H54 (cell line): ENCODE results near the gene UST.
"Not testable (repeated sequence)": the region's sequence is repeated elsewhere in the genome, so short reads cannot be mapped to it uniquely, and the experiment has no call there.

Source experiments
- DNase-seq: peaks from one replicate; pipeline ENCODE4 v3.0.0; 2011; ENCODE audit warnings: low spot score, mixed read lengths; ENCODE audit not compliant: insufficient read length
- FAIRE-seq: peaks from 3 replicates; lab custom pipeline; 2011; peaks lifted over from hg19 to GRCh38; lab: Jason Lieb, UNC
- POLR2A ChIP-seq: IDR thresholded peaks from 2 replicates; pipeline ENCODE4 v1.6.1; 2011; ENCODE audit warnings: low read depth, mild to moderate bottlenecking, low read length

UST gene

GRCh38 chr6:148765898-148766808 lies 19.3 kb downstream of the UST start:
- FAIRE-seq (no peak), DNase-seq (no peak)
- no peak for TF ChIP-seq POLR2A

- no peak for DNase-seq
- no peak for FAIRE-seq
- no peak for TF ChIP-seq POLR2A
These were observed 21.9 kb downstream of the UST start for GRCh38 chr6:148768646-148769270.

- FAIRE-seq (no peak), DNase-seq (no peak)
- no peak for TF ChIP-seq POLR2A
These were observed 22.6 kb downstream of the UST start for GRCh38 chr6:148769304-148769968.

- no peak for FAIRE-seq
- no peak for TF ChIP-seq POLR2A
- DNase-seq, result no peak
These were observed 23.8 kb downstream of the UST start for GRCh38 chr6:148770408-148771211.

- DNase-seq, result no peak
- TF ChIP-seq POLR2A, result no peak
- FAIRE-seq, result no peak
These were observed 24.4 kb downstream of the UST start for GRCh38 chr6:148771212-148771601.

GRCh38 chr6:148771896-148772554 lies 25.2 kb downstream of the UST start:
- no peak for TF ChIP-seq POLR2A
- no peak for DNase-seq
- no peak for FAIRE-seq

GRCh38 chr6:148775161-148775560 lies 28.3 kb downstream of the UST start:
- no peak for TF ChIP-seq POLR2A
- FAIRE-seq (no peak), DNase-seq (no peak)

GRCh38 chr6:148776321-148777308 lies 29.8 kb downstream of the UST start:
- no peak for TF ChIP-seq POLR2A
- FAIRE-seq, result no peak
- DNase-seq, result peak; percentile 31

- no peak for TF ChIP-seq POLR2A
- no peak for FAIRE-seq
These were observed 32.3 kb downstream of the UST start for GRCh38 chr6:148779142-148779562.

GRCh38 chr6:148780423-148780822 lies 33.6 kb downstream of the UST start:
- not testable (repeated sequence) for FAIRE-seq, DNase-seq

More at GRCh38 chr6:148779142-148779562, 32.3 kb downstream of the UST start:
- no peak for DNase-seq

- FAIRE-seq (no peak), DNase-seq (no peak)
- no peak for TF ChIP-seq POLR2A
These were observed 34.1 kb downstream of the UST start for GRCh38 chr6:148780918-148781436.

GRCh38 chr6:148789948-148790347 lies 43.1 kb downstream of the UST start:
- FAIRE-seq (no peak), DNase-seq (no peak)
- TF ChIP-seq POLR2A, result no peak
